Liver (tissue), 9 donors: ENCODE results near the gene BDH1. TPM values are rescaled to one million over a fixed set of nuclear protein-coding genes. Genes with fewer than 3 reads are reported as not detected.

Experiments
- DNase-seq: peaks from one replicate; pipeline ENCODE4 v3.0.0-alpha.2; 2017; ENCODE audit warnings: low spot score
- H3K27ac ChIP-seq, 2 donors: one replicate each; pipeline ENCODE4 v1.7.0; 2013; ENCODE audit warnings: inconsistent platforms in 2 of 2, low read length in 2 of 2, control low read depth in 1 of 2, low read depth in 1 of 2, mild to moderate bottlenecking in 1 of 2
- H3K27me3 ChIP-seq, 4 donors: one replicate each; pipeline versions ENCODE4 v1.6.1 to v1.7.0; 2013; ENCODE audit warnings: low read length in 3 of 4, inconsistent platforms in 1 of 4, mild to moderate bottlenecking in 1 of 4, moderate library complexity in 1 of 4; ENCODE audit not compliant: control insufficient read depth in 4 of 4, insufficient read depth in 4 of 4
- H3K36me3 ChIP-seq, 4 donors: one replicate each; pipeline versions ENCODE4 v1.6.1 to v1.7.0; 2013; ENCODE audit warnings: low read length in 3 of 4, mild to moderate bottlenecking in 3 of 4, low read depth in 1 of 4, moderate library complexity in 1 of 4; ENCODE audit not compliant: control insufficient read depth in 4 of 4, insufficient read depth in 3 of 4
- H3K4me1 ChIP-seq, 4 donors: one replicate each; pipeline versions ENCODE4 v1.6.1 to v1.7.0; 2013; ENCODE audit warnings: low read length in 3 of 4, mild to moderate bottlenecking in 3 of 4, moderate library complexity in 1 of 4; ENCODE audit not compliant: control insufficient read depth in 4 of 4, insufficient read depth in 4 of 4
- H3K4me3 ChIP-seq, 3 donors: one replicate each; pipeline versions ENCODE4 v1.6.1 to v1.7.0; 2013; ENCODE audit warnings: low read length in 3 of 3, control low read depth in 1 of 3, low read depth in 1 of 3, mild to moderate bottlenecking in 1 of 3
- H3K9ac ChIP-seq, 2 donors: one replicate each; pipeline ENCODE4 v1.7.0; 2013; ENCODE audit warnings: low read length in 2 of 2, mild to moderate bottlenecking in 2 of 2, moderate library complexity in 2 of 2, control low read depth in 1 of 2, low read depth in 1 of 2
- H3K9me3 ChIP-seq, 4 donors: one replicate each; pipeline versions ENCODE4 v1.6.1 to v1.7.0; 2013; ENCODE audit warnings: low read length in 3 of 4; ENCODE audit not compliant: control insufficient read depth in 4 of 4
- ATF3 ChIP-seq: IDR thresholded peaks from 2 replicates; pipeline ENCODE4 v1.6.1; 2016; ENCODE audit warnings: antibody characterized with exemption
- CTCF ChIP-seq: fragments of 150-350 bp; IDR thresholded peaks from 2 replicates; pipeline ENCODE4 v1.5.1; 2017; ENCODE audit warnings: improper control_type of control experiment, low read depth, low read length; ENCODE audit not compliant: missing input control
- EGR1 ChIP-seq, 2 donors: IDR thresholded peaks; 2 replicates each; pipeline ENCODE4 v1.6.1; 2016 to 2018; ENCODE audit warnings: antibody characterized with exemption in 2 of 2, low read depth in 2 of 2
- FOXA2 ChIP-seq: IDR thresholded peaks from 2 replicates; pipeline ENCODE4 v1.6.1; 2016; ENCODE audit warnings: antibody characterized with exemption
- HNF4G ChIP-seq: IDR thresholded peaks from 2 replicates; pipeline ENCODE4 v1.6.1; 2016; ENCODE audit warnings: antibody characterized with exemption
- JUND ChIP-seq, 2 donors: IDR thresholded peaks; 2 replicates each; pipeline ENCODE4 v1.6.1; 2016; ENCODE audit warnings: antibody characterized with exemption in 2 of 2
- MAX ChIP-seq: IDR thresholded peaks from 2 replicates; pipeline ENCODE4 v1.6.1; 2016; ENCODE audit warnings: antibody characterized with exemption
- NR2F2 ChIP-seq: IDR thresholded peaks from 2 replicates; pipeline ENCODE4 v1.6.1; 2016; ENCODE audit warnings: antibody characterized with exemption
- RAD21 ChIP-seq, 2 donors: IDR thresholded peaks; 2 replicates each; pipeline ENCODE4 v1.6.1; 2016; ENCODE audit warnings: antibody characterized with exemption in 2 of 2, mild to moderate bottlenecking in 2 of 2
- REST ChIP-seq: IDR thresholded peaks from 2 replicates; pipeline ENCODE4 v1.6.1; 2016; ENCODE audit warnings: antibody characterized with exemption, mild to moderate bottlenecking
- RXRA ChIP-seq, 2 donors: IDR thresholded peaks; 2 replicates each; pipeline ENCODE4 v1.6.1; 2017 to 2018; ENCODE audit warnings: antibody characterized with exemption in 2 of 2, mild to moderate bottlenecking in 1 of 2
- SP1 ChIP-seq: IDR thresholded peaks from 2 replicates; pipeline ENCODE4 v1.6.1; 2018; ENCODE audit warnings: antibody characterized with exemption, mild to moderate bottlenecking
- TAF1 ChIP-seq: conservative IDR thresholded peaks from 2 replicates; pipeline ENCODE4 v1.6.1; 2016; ENCODE audit warnings: antibody characterized with exemption, mild to moderate bottlenecking
- YY1 ChIP-seq: IDR thresholded peaks from 2 replicates; pipeline ENCODE4 v1.6.1; 2016; ENCODE audit warnings: antibody characterized with exemption, mild to moderate bottlenecking
- ZBTB33 ChIP-seq: IDR thresholded peaks from 2 replicates; pipeline ENCODE4 v1.6.1; 2016; ENCODE audit warnings: antibody characterized with exemption
- WGBS: extraction: QIAGEN DNeasy Blood & Tissue Kit; methylation state at CpG from one replicate; pipeline ENCODE4 v1.1.7; 2013; 5-methylcytosine and 5-hydroxymethylcytosine counted together
- polyA plus RNA-seq, 2 donors: library from polyadenylated mRNA; stranded (reverse) in 1 of 2; unstranded in 1 of 2; fragments of 200-250 nt in 1 of 2; fragments of >200 nt in 1 of 2; fragmentation: Nextera tagmentation in 1 of 2; extraction: Ambion mirVana in 1 of 2; gene quantifications; one replicate each; pipeline versions ENCODE4 v1.2.1 to v1.2.3, GENCODE V29; 2013 to 2015
- total RNA-seq, 2 donors: library from RNA; depleted of rRNA; stranded (reverse); fragments of >200 nt; gene quantifications; one replicate each; pipeline ENCODE4 v1.2.3, GENCODE V29; 2014
- donor health status: healthy.
- donor health status: healthy.
- donor health status: healthy.
- donor health status: healthy.
- donor health status: healthy.

Gene BDH1
- total and polyA plus RNA-seq, 4 donors, result 49.4 to 268 (median 177) TPM

GRCh38 chr3:197507081-197507480 is 48.7 kb downstream of the BDH1 start:
- Histone ChIP-seq H3K27me3 (no peaks in the 10 kb centered on the region), H3K4me3 (no peak overlapping the region), H3K9ac (no peak overlapping the region), H3K4me1 (peaks cover 0 to 12% (median 6%) of the 10 kb centered on the region in 4 donors), H3K36me3 (peaks cover 0 to 7% (median 5%) of the 10 kb centered on the region in 4 donors), H3K27ac (no peak overlapping the region), H3K9me3 (no peaks in the 10 kb centered on the region)
- no peak for TF ChIP-seq RXRA (IDR thresholded peaks at IDR 0.05)
- no peak for TF ChIP-seq TAF1
- TF ChIP-seq CTCF, result no peak
- no peak for TF ChIP-seq RAD21 (IDR thresholded peaks at IDR 0.05)
- no peak for TF ChIP-seq FOXA2
- no peak for TF ChIP-seq ATF3
- no peak for TF ChIP-seq ZBTB33
- no peak for TF ChIP-seq HNF4G
- no peak for TF ChIP-seq EGR1 (IDR thresholded peaks at IDR 0.05; ENCODE audit: low read depth in 2 of 2)
- TF ChIP-seq NR2F2, result no peak
- no peak for TF ChIP-seq YY1
- no peak for DNase-seq
- WGBS, result 82% methylated on average over 8 of the region's 8 CpGs

- H3K27me3 ChIP-seq, result no peaks in the 10 kb centered on the region
- no peaks in the 10 kb centered on the region for H3K9me3 ChIP-seq
- H3K4me3 ChIP-seq, result no peak overlapping the region
- no peak overlapping the region for H3K27ac ChIP-seq
- TF ChIP-seq HNF4G (no peak), NR2F2 (no peak), SP1 (no peak)
- 84% methylated on average over 24 of the region's 24 CpGs for WGBS
- H3K36me3 ChIP-seq, result no peaks in the 10 kb centered on the region
- H3K9ac ChIP-seq, result no peak overlapping the region
- H3K4me1 ChIP-seq, result peaks cover 0 to 12% (median 6%) of the 10 kb centered on the region in 4 donors
- no peak for DNase-seq
Measured at GRCh38 chr3:197505796-197506548, 49.8 kb downstream of the BDH1 start.

GRCh38 chr3:197504641-197505121 is 51.1 kb downstream of the BDH1 start:
- Histone ChIP-seq H3K9me3 (no peaks in the 10 kb centered on the region), H3K4me3 (no peak overlapping the region), H3K27ac (no peak overlapping the region), H3K9ac (no peak overlapping the region), H3K4me1 (peaks cover 0 to 5% (median 1%) of the 10 kb centered on the region in 4 donors), H3K27me3 (no peaks in the 10 kb centered on the region), H3K36me3 (no peaks in the 10 kb centered on the region)
- 79% methylated on average over 15 of the region's 15 CpGs for WGBS
- no peak for DNase-seq
- TF ChIP-seq REST (no peak), CTCF (no peak), JUND (IDR thresholded peaks at IDR 0.05) (no peak), YY1 (no peak), NR2F2 (no peak), FOXA2 (no peak), ATF3 (no peak), SP1 (no peak), HNF4G (no peak), RAD21 (IDR thresholded peaks at IDR 0.05) (no peak), EGR1 (IDR thresholded peaks at IDR 0.05; ENCODE audit: low read depth in 2 of 2) (no peak), MAX (no peak)
